BJ (cell line): ENCODE measurements around the gene MAB21L4. TPM values are rescaled to one million over a fixed set of nuclear protein-coding genes. Genes with fewer than 3 reads are reported as not detected.

Source experiments
- CTCF ChIA-PET: fragments of 350-600 bp; formaldehyde crosslinking; extraction: SDS; loops from one replicate; lab custom pipeline; 2021; ENCODE audit warnings: antibody characterized with exemption, inconsistent platforms; lab: Yijun Ruan, JAX
- POLR2A ChIA-PET: fragments of 300-600 bp; sonication (Branson Sonifier 250); formaldehyde crosslinking; extraction: SDS; loops from one replicate; lab custom pipeline; 2021; ENCODE audit warnings: antibody characterized with exemption; lab: Charles Lee
- DNase-seq: peaks from one replicate; pipeline ENCODE4 v3.0.0-alpha.2; 2011; ENCODE audit warnings: low read depth
- H3K27me3 ChIP-seq: 2 replicates; pipeline ENCODE4 v1.6.0; 2011; ENCODE audit warnings: low read length; ENCODE audit not compliant: control insufficient read depth, insufficient read depth
- H3K36me3 ChIP-seq: 2 replicates; pipeline ENCODE4 v1.5.1; 2011; ENCODE audit warnings: low read length; ENCODE audit not compliant: control insufficient read depth, insufficient read depth
- H3K4me3 ChIP-seq: 2 replicates; pipeline ENCODE4 v1.5.1; 2011; ENCODE audit warnings: low read depth, mild to moderate bottlenecking, control low read depth, low read length
- CTCF ChIP-seq: IDR thresholded peaks from 2 replicates; pipeline ENCODE4 v1.5.1; 2011; ENCODE audit warnings: low read depth, mild to moderate bottlenecking, control low read depth, inconsistent platforms, low read length, moderate library complexity; ENCODE audit not compliant: insufficient read depth
- polyA plus RNA-seq: library from polyadenylated mRNA; depleted of rRNA; stranded (reverse); fragments of >200 nt; gene quantifications from 2 replicates; pipeline ENCODE4 v1.2.3, GENCODE V29; 2011

The MAB21L4 gene
- polyA plus RNA-seq, 1 experiment = not detected

GRCh38 chr2:240909216-240909974, 13.4 kb upstream of the MAB21L4 start:
- H3K27me3 ChIP-seq = peaks cover 10% of the 10 kb centered on the region
- ChIA-PET POLR2A (no interaction called here), CTCF (interaction anchor here (0.7 to 1.0 kb wide), 2 partner anchors 10 to 101 kb away, joined by 3 read pairs; no protein-coding TSS in a partner anchor)
- H3K4me3 ChIP-seq = no peak overlapping the region
- no peak for TF ChIP-seq CTCF
- H3K36me3 ChIP-seq = no peaks in the 10 kb centered on the region
- DNase-seq = no peak

GRCh38 chr2:240906911-240907590, 11.1 kb upstream of the MAB21L4 start:
- Histone ChIP-seq H3K27me3 (peaks cover 10% of the 10 kb centered on the region), H3K4me3 (no peak overlapping the region), H3K36me3 (no peaks in the 10 kb centered on the region)
- DNase-seq = no peak
- POLR2A ChIA-PET = no interaction called here
- no peak for TF ChIP-seq CTCF
- CTCF ChIA-PET = no interaction called here

- Histone ChIP-seq H3K36me3 (no peaks in the 10 kb centered on the region), H3K27me3 (peaks cover 11% of the 10 kb centered on the region), H3K4me3 (no peak within 1 kb of the TSS)
- TF ChIP-seq CTCF = no peak
- CTCF ChIA-PET = interaction anchor here (1.8 kb wide), 1 partner anchor 8 kb away, joined by 4 read pairs; no protein-coding TSS in a partner anchor
- POLR2A ChIA-PET = no interaction called here
- no peak for DNase-seq
Observed at GRCh38 chr2:240906141-240906910, 10.4 kb upstream of the MAB21L4 start, which contains the start of gene CROCC2. TSS of gene CROCC2 (plus strand) at chr2:240906336. CDS start at chr2:240906514, 178 bp downstream.

GRCh38 chr2:240905176-240905781, 9.3 kb upstream of the MAB21L4 start:
- no peak for DNase-seq
- Histone ChIP-seq H3K4me3 (no peak overlapping the region), H3K27me3 (peaks cover 11% of the 10 kb centered on the region), H3K36me3 (no peaks in the 10 kb centered on the region)
- TF ChIP-seq CTCF = no peak
- ChIA-PET CTCF (interaction anchor here (1.8 kb wide), 1 partner anchor 9 kb away, joined by 4 read pairs; no protein-coding TSS in a partner anchor), POLR2A (no interaction called here)
